Endodermal cell (in vitro differentiated cells): ENCODE data around the gene ADAMTS7. TPM values are rescaled to one million over a fixed set of nuclear protein-coding genes. Genes with fewer than 3 reads are reported as not detected.

Experiments used
- DNase-seq: peaks from one replicate; pipeline ENCODE4 v3.0.0-alpha.2; 2017
- H3K27ac ChIP-seq: 2 replicates; pipeline ENCODE4 v1.5.1; 2013; ENCODE audit warnings: mild to moderate bottlenecking, low read depth, low read length, moderate library complexity
- H3K27me3 ChIP-seq: 2 replicates; pipeline ENCODE4 v1.6.1; 2013; ENCODE audit warnings: mild to moderate bottlenecking, low read length, moderate library complexity; ENCODE audit not compliant: insufficient read depth, control insufficient read depth, poor library complexity, severe bottlenecking
- H3K36me3 ChIP-seq: 2 replicates; pipeline ENCODE4 v1.7.0; 2013; ENCODE audit warnings: mild to moderate bottlenecking, low read length, moderate library complexity; ENCODE audit not compliant: control insufficient read depth, insufficient read depth
- H3K4me1 ChIP-seq: one replicate; pipeline ENCODE4 v1.7.0; 2013; ENCODE audit warnings: low read length; ENCODE audit not compliant: control insufficient read depth, insufficient read depth
- H3K4me3 ChIP-seq: 2 replicates; pipeline ENCODE4 v1.5.1; 2013; ENCODE audit warnings: mild to moderate bottlenecking, low read length, moderate library complexity
- H3K9ac ChIP-seq: 2 replicates; pipeline ENCODE4 v1.6.1; 2013; ENCODE audit warnings: mild to moderate bottlenecking, low read length, moderate library complexity; ENCODE audit not compliant: poor library complexity, severe bottlenecking; ENCODE audit errors: extremely low read depth
- H3K9me3 ChIP-seq: 2 replicates; pipeline ENCODE4 v1.6.1; 2013; ENCODE audit warnings: mild to moderate bottlenecking, low read length, moderate library complexity; ENCODE audit not compliant: control insufficient read depth
- H3K27ac Mint-ChIP-seq: 2 replicates; pipeline ENCODE4 v1.8.0; 2020; ENCODE audit warnings: mixed read lengths
- H3K27me3 Mint-ChIP-seq: 2 replicates; pipeline ENCODE4 v1.8.0; 2021; ENCODE audit warnings: mild to moderate bottlenecking, mixed read lengths; ENCODE audit not compliant: insufficient read depth
- H3K36me3 Mint-ChIP-seq: 2 replicates; pipeline ENCODE4 v1.8.0; 2020; ENCODE audit warnings: low read depth, mixed read lengths
- H3K4me1 Mint-ChIP-seq: 2 replicates; pipeline ENCODE4 v1.8.0; 2020; ENCODE audit warnings: mixed read lengths
- H3K4me3 Mint-ChIP-seq: 2 replicates; pipeline ENCODE4 v1.8.0; 2020; ENCODE audit warnings: mild to moderate bottlenecking, moderate library complexity, mixed read lengths
- H3K9me3 Mint-ChIP-seq: 2 replicates; pipeline ENCODE4 v1.8.0; 2020; ENCODE audit warnings: mild to moderate bottlenecking, mixed read lengths
- WGBS, 2 experiments: methylation state at CpG; one replicate each; pipeline versions ENCODE4 v1.1.5 to v1.1.7; 2013; ENCODE audit warnings: missing lambda C conversion rate in 2 of 2, mixed read lengths in 1 of 2; ENCODE audit not compliant: insufficient coverage in 1 of 2, insufficient read length in 1 of 2; 5-methylcytosine and 5-hydroxymethylcytosine counted together
- long read RNA-seq, 4 experiments: library from polyadenylated mRNA in 2 of 4; library from RNA in 1 of 4; library from capped mRNA in 1 of 4; stranded (forward) in 3 of 4; unstranded in 1 of 4; transcript quantifications; one replicate each; pipeline ENCODE4 v2.0.0, GENCODE V29; 2020 to 2021; ENCODE audit warnings: inconsistent platforms in 1 of 4
- polyA plus RNA-seq, 2 experiments: library from polyadenylated mRNA; stranded (reverse); fragments of 50-300 nt; gene quantifications; one replicate each; pipeline ENCODE4 v1.2.3, GENCODE V29; 2013
- total RNA-seq, 2 donors: library from RNA; stranded (reverse); fragmentation: NEBNext Ultra II Directional in 1 of 2; extraction: Animal tissue kit (Norgen Biotek cat#: 25700) in 1 of 2; gene quantifications; 2 replicates in 1 of 2; 3 replicates in 1 of 2; pipeline ENCODE4 v1.2.1, GENCODE V29; 2021
- TF ChIP-seq, protein P1 (sequence below): fragments of 200-600 bp; sonication (generic); conservative IDR thresholded peaks from 2 replicates; pipeline ENCODE4 v1.5.0; 2021; ENCODE audit warnings: antibody characterized with exemption, mild to moderate bottlenecking

The ADAMTS7 gene
- 10 to 100 TPM; 55.8 to 67.1 TPM for total RNA-seq
- polyA plus RNA-seq (2013, experiment 1 of 2), result 58.8 TPM
- polyA plus RNA-seq (2013, experiment 2 of 2), result 53.4 TPM
- long read RNA-seq, experiment 1, partial matches to known transcripts, result 7 of 17 reads
- long read RNA-seq, experiment 1, other reads (novel, unspliced or antisense), result 10 of 17 reads
- long read RNA-seq, experiment 2, full-length matches to known transcripts, result 13 of 50 reads
- long read RNA-seq, experiment 2, partial matches to known transcripts, result 22 of 50 reads
- long read RNA-seq, experiment 2, other reads (novel, unspliced or antisense), result 15 of 50 reads
- long read RNA-seq, experiment 3, full-length matches to known transcripts, result 1 of 45 reads
- long read RNA-seq, experiment 3, partial matches to known transcripts, result 31 of 45 reads
- long read RNA-seq, experiment 3, other reads (novel, unspliced or antisense), result 13 of 45 reads
- long read RNA-seq, experiment 4, result 0 reads

GRCh38 chr15:78811124-78811824, at the start of gene ADAMTS7:
ADAMTS7 (minus strand) TSS chr15:78811464; CDS start chr15:78811220, 244 bp downstream.
- H3K27ac Mint-ChIP-seq, result no peak within 1 kb of the TSS
- peak within 1 kb of the TSS; percentile 84 for H3K27ac ChIP-seq
- TF ChIP-seq, protein P1, sequence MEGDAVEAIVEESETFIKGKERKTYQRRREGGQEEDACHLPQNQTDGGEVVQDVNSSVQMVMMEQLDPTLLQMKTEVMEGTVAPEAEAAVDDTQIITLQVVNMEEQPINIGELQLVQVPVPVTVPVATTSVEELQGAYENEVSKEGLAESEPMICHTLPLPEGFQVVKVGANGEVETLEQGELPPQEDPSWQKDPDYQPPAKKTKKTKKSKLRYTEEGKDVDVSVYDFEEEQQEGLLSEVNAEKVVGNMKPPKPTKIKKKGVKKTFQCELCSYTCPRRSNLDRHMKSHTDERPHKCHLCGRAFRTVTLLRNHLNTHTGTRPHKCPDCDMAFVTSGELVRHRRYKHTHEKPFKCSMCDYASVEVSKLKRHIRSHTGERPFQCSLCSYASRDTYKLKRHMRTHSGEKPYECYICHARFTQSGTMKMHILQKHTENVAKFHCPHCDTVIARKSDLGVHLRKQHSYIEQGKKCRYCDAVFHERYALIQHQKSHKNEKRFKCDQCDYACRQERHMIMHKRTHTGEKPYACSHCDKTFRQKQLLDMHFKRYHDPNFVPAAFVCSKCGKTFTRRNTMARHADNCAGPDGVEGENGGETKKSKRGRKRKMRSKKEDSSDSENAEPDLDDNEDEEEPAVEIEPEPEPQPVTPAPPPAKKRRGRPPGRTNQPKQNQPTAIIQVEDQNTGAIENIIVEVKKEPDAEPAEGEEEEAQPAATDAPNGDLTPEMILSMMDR, result peak; percentile 83

GRCh38 chr15:78859971-78860719, 48.9 kb upstream of the ADAMTS7 start:
- Mint-ChIP-seq H3K4me3 (peak overlapping the region; percentile 67), H3K4me1 (peaks cover 3% of the 10 kb centered on the region), H3K36me3 (no peaks in the 10 kb centered on the region), H3K27ac (peak overlapping the region; percentile 93), H3K9me3 (no peaks in the 10 kb centered on the region), H3K27me3 (no peaks in the 10 kb centered on the region)
- Histone ChIP-seq H3K9ac (peak overlapping the region; percentile 82), H3K4me3 (peak overlapping the region; percentile 87), H3K4me1 (no peaks in the 10 kb centered on the region), H3K9me3 (no peaks in the 10 kb centered on the region), H3K36me3 (no peaks in the 10 kb centered on the region), H3K27ac (peak overlapping the region; percentile 89), H3K27me3 (no peaks in the 10 kb centered on the region)
- DNase-seq, result peak; percentile 91
- 5% methylated on average over 23 to 27 of the region's 28 CpGs for WGBS, 2 experiments
- TF ChIP-seq, protein P1, result peak; percentile 85

More at GRCh38 chr15:78811124-78811824, at the start of gene ADAMTS7:
- H3K27me3 Mint-ChIP-seq, result peaks cover 24% of the 10 kb centered on the region
- WGBS, 2 experiments, result 2 to 8% methylated on average over 10 to 67 of the region's 73 CpGs
- peak within 1 kb of the TSS; percentile 84 for H3K4me3 ChIP-seq
- H3K9me3 Mint-ChIP-seq, result no peaks in the 10 kb centered on the region
- H3K27me3 ChIP-seq, result peaks cover 11% of the 10 kb centered on the region
- DNase-seq, result peak; percentile 94
- H3K4me3 Mint-ChIP-seq, result peak within 1 kb of the TSS; percentile 78
- no peaks in the 10 kb centered on the region for H3K9me3 ChIP-seq
- no peaks in the 10 kb centered on the region for H3K36me3 Mint-ChIP-seq
- peak within 1 kb of the TSS; percentile 68 for H3K9ac ChIP-seq
- H3K36me3 ChIP-seq, result no peaks in the 10 kb centered on the region
- H3K4me1 Mint-ChIP-seq, result peaks cover 5% of the 10 kb centered on the region
- no peaks in the 10 kb centered on the region for H3K4me1 ChIP-seq

DNA sequence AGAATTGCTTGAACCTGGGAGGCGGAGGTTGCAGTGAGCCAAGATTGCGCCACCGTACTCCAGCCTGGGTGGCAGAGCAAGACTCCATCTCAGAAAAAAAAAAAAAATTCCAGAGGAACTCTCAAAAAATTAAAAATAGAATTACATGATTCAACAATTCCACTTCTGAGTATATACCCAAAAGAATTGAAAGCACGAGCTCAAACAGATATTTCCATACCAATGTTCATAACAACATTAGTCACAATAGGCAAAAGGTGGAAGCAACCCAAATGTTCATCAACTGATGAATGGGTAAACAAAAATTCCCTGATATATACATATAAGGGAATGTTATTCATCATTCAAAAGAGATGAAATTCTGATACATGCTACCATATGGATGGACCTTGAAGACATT, 44.5 kb upstream of the ADAMTS7 start:
- Histone ChIP-seq H3K9me3 (no peaks in the 10 kb centered on the region), H3K36me3 (no peaks in the 10 kb centered on the region), H3K27ac (no peak overlapping the region), H3K9ac (no peak overlapping the region), H3K27me3 (no peaks in the 10 kb centered on the region), H3K4me1 (no peaks in the 10 kb centered on the region), H3K4me3 (no peak overlapping the region)
- no peak overlapping the region for H3K27ac Mint-ChIP-seq
- no peaks in the 10 kb centered on the region for H3K9me3 Mint-ChIP-seq
- H3K27me3 Mint-ChIP-seq, result no peaks in the 10 kb centered on the region
- TF ChIP-seq, protein P1, result no peak
- no peak for DNase-seq
- WGBS, 2 experiments, result 91% methylated on average over 2 of the region's 4 CpGs; no CpG with 5 or more reads in 1 of the 2 experiments
- no peaks in the 10 kb centered on the region for H3K36me3 Mint-ChIP-seq
- H3K4me1 Mint-ChIP-seq, result peaks cover 5% of the 10 kb centered on the region
- H3K4me3 Mint-ChIP-seq, result no peak overlapping the region
